Cardiac muscle cell (in vitro differentiated cells and primary cell): Measurements from ENCODE around the gene ABHD1. TPM values are rescaled to one million over a fixed set of nuclear protein-coding genes. Genes with fewer than 3 reads are reported as not detected.
"Not testable (repeated sequence)": the region's sequence is repeated elsewhere in the genome, so short reads cannot be mapped to it uniquely, and the experiment has no call there.

Experiments
- DNase-seq, 2 donors: peaks; one replicate each; pipeline versions ENCODE4 v3.0.0 to v3.0.0-alpha.2; 2010 to 2017; ENCODE audit warnings: low read depth in 1 of 2, low spot score in 1 of 2
- H3K27ac ChIP-seq: fragments of 200-600 bp; sonication (generic); 2 replicates; pipeline ENCODE4 v1.5.1; 2016
- H3K27me3 ChIP-seq: fragments of 200-600 bp; sonication (generic); 2 replicates; pipeline ENCODE4 v1.6.0; 2016; ENCODE audit warnings: control low read depth
- H3K36me3 ChIP-seq: fragments of 200-600 bp; sonication (generic); 2 replicates; pipeline ENCODE4 v1.5.1; 2016; ENCODE audit warnings: control low read depth
- H3K4me1 ChIP-seq: fragments of 200-600 bp; sonication (generic); 2 replicates; pipeline ENCODE4 v1.8.1; 2017; ENCODE audit warnings: low read depth, mild to moderate bottlenecking, mixed run types
- H3K4me3 ChIP-seq: fragments of 200-600 bp; sonication (generic); 2 replicates; pipeline ENCODE4 v1.5.1; 2016; ENCODE audit warnings: mild to moderate bottlenecking
- H3K9me3 ChIP-seq: fragments of 200-600 bp; sonication (generic); 2 replicates; pipeline ENCODE4 v1.5.1; 2017; ENCODE audit warnings: low read depth, mild to moderate bottlenecking, control low read depth
- polyA plus RNA-seq: library from polyadenylated mRNA; unstranded; fragments of >200 nt; fragmentation: Nextera tagmentation; extraction: Ambion mirVana; gene quantifications from 2 replicates; pipeline ENCODE4 v1.2.1, GENCODE V29; 2016
- total RNA-seq: library from RNA; depleted of rRNA; stranded (reverse); fragments of >200 nt; gene quantifications from 2 replicates; pipeline ENCODE4 v1.2.3, GENCODE V29; 2016
- TF ChIP-seq, protein P1 (sequence below): IDR thresholded peaks from 2 replicates; pipeline ENCODE4 v1.5.1; 2012; ENCODE audit warnings: low read depth, mild to moderate bottlenecking, low read length

Gene ABHD1
- total and polyA plus RNA-seq, 2 experiments from 2014 or later: 0.27 to 2.0 TPM

DNA sequence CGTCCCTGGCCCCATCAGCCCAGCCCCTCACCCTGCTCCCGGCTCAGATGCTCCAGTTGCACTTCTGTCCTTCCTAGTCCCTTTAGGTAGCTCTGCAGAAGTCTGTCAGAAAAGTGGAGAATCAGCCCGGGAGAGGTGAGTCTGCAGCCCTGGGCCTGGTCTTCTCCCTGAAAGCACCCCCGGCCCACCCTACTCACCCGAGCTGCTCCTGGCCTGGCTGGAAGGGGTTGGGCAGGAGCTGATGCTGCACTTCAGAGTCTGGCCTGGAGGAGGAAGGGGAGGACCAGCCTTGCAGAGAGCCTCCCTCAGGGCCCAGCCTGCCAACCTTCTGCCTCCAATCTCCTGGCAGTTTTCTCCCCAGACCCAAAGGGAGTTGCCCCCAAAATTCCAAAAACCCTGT, 21.3 kb upstream of the ABHD1 start:
- Histone ChIP-seq H3K4me3 (no peak overlapping the region), H3K27me3 (no peaks in the 10 kb centered on the region), H3K9me3 (no peaks in the 10 kb centered on the region), H3K36me3 (no peaks in the 10 kb centered on the region), H3K4me1 (no peaks in the 10 kb centered on the region), H3K27ac (no peak overlapping the region)
- TF ChIP-seq, protein P1, sequence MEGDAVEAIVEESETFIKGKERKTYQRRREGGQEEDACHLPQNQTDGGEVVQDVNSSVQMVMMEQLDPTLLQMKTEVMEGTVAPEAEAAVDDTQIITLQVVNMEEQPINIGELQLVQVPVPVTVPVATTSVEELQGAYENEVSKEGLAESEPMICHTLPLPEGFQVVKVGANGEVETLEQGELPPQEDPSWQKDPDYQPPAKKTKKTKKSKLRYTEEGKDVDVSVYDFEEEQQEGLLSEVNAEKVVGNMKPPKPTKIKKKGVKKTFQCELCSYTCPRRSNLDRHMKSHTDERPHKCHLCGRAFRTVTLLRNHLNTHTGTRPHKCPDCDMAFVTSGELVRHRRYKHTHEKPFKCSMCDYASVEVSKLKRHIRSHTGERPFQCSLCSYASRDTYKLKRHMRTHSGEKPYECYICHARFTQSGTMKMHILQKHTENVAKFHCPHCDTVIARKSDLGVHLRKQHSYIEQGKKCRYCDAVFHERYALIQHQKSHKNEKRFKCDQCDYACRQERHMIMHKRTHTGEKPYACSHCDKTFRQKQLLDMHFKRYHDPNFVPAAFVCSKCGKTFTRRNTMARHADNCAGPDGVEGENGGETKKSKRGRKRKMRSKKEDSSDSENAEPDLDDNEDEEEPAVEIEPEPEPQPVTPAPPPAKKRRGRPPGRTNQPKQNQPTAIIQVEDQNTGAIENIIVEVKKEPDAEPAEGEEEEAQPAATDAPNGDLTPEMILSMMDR: no peak
- DNase-seq: no peak

GRCh38 chr2:27105981-27106380, 17.6 kb upstream of the ABHD1 start:
- no peaks in the 10 kb centered on the region for H3K27me3 ChIP-seq
- DNase-seq: no peak
- H3K4me3 ChIP-seq: no peak overlapping the region
- H3K27ac ChIP-seq: no peak overlapping the region
- TF ChIP-seq, protein P1: no peak
- no peaks in the 10 kb centered on the region for H3K9me3 ChIP-seq
- no peaks in the 10 kb centered on the region for H3K36me3 ChIP-seq
- no peaks in the 10 kb centered on the region for H3K4me1 ChIP-seq

- H3K27ac ChIP-seq: no peak overlapping the region
- no peaks in the 10 kb centered on the region for H3K27me3 ChIP-seq
- no peaks in the 10 kb centered on the region for H3K36me3 ChIP-seq
- H3K9me3 ChIP-seq: no peaks in the 10 kb centered on the region
- H3K4me1 ChIP-seq: no peaks in the 10 kb centered on the region
- no peak overlapping the region for H3K4me3 ChIP-seq
- TF ChIP-seq, protein P1: no peak
- no peak for DNase-seq
Observed at GRCh38 chr2:27108221-27108620, 15.4 kb upstream of the ABHD1 start.

GRCh38 chr2:27109083-27109482, 14.5 kb upstream of the ABHD1 start:
- Histone ChIP-seq H3K36me3 (no peaks in the 10 kb centered on the region), H3K27ac (no peak overlapping the region), H3K4me3 (no peak overlapping the region), H3K9me3 (no peaks in the 10 kb centered on the region), H3K4me1 (no peaks in the 10 kb centered on the region), H3K27me3 (no peaks in the 10 kb centered on the region)
- no peak for DNase-seq
- TF ChIP-seq, protein P1: no peak

- H3K9me3 ChIP-seq, H3K27me3 ChIP-seq, H3K4me3 ChIP-seq, H3K4me1 ChIP-seq, H3K27ac ChIP-seq, DNase-seq, H3K36me3 ChIP-seq: not testable (repeated sequence)
Observed at GRCh38 chr2:27110603-27111352, 12.8 kb upstream of the ABHD1 start.

DNA sequence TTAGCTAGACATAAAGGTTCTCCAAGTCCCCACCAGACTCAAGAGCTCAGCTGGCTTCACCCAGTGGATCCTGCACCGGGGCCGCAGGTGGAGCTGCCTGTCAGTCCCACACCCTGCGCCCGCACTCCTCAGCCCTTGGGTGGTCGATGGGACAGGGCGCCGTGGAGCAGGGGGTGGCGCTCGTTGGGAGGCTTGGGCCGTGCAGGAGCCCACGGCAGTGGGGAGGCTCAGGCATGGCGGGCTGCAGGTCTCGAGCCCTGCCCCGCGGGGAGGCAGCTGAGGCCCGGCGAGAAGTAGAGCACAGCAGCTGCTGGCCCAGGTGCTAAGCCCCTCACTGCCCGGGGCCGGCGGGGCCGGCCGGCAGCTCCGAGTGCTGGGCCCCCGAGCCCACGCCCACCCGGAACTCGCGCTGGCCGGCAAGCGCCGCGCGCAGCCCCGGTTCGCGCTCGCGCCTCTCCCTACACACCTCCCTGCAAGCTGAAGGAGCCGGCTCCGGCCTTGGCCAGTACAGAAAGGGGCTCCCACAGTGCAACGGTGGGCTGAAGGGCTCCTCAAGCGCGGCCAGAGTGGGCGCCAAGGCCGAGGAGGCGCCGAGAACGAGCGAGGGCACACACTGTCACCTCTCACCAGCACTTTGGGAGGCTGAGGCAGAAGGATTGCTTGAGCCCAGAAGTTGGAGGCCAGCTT, 12.1 kb upstream of the ABHD1 start:
- not testable (repeated sequence) for DNase-seq, H3K27ac ChIP-seq, H3K36me3 ChIP-seq, H3K9me3 ChIP-seq, H3K4me1 ChIP-seq, H3K4me3 ChIP-seq
- peaks cover 13% of the 10 kb centered on the region for H3K27me3 ChIP-seq
